Colonic mucosa (tissue), 4 donors: ENCODE results near the gene ACOT7. TPM values are rescaled to one million over a fixed set of nuclear protein-coding genes. Genes with fewer than 3 reads are reported as not detected.
A peak's percentile ranks its signal among the peaks of the same experiment; 100 is the strongest.

Source experiments
- DNase-seq: peaks from one replicate; pipeline ENCODE4 v3.0.0-alpha.2; 2020
- H3K27ac ChIP-seq: fragments of 200-600 bp; one replicate; pipeline ENCODE4 v1.8.0; 2021
- H3K27me3 ChIP-seq: fragments of 200-600 bp; one replicate; pipeline ENCODE4 v1.8.0; 2021
- H3K36me3 ChIP-seq: fragments of 200-600 bp; one replicate; pipeline ENCODE4 v1.8.0; 2021
- H3K4me1 ChIP-seq: fragments of 200-600 bp; one replicate; pipeline ENCODE4 v1.8.0; 2021; ENCODE audit warnings: mild to moderate bottlenecking
- H3K4me3 ChIP-seq: fragments of 200-600 bp; one replicate; pipeline ENCODE4 v1.8.0; 2021
- H3K9ac ChIP-seq, 2 donors: one replicate each; pipeline ENCODE4 v1.7.0; 2013; ENCODE audit warnings: control low read depth in 2 of 2, low read depth in 2 of 2, low read length in 2 of 2
- H3K9me3 ChIP-seq: fragments of 200-600 bp; one replicate; pipeline ENCODE4 v1.8.0; 2021
- intact Hi-C: fragments of 100-400 bp; cut with DNase I; formaldehyde crosslinking; loops from one replicate; pipeline ENCODE4 v1.14.1; 2022
- total RNA-seq, 2 donors: library from RNA; stranded (reverse); fragmentation: NEBNext Ultra II Directional in 1 of 2; extraction: Animal tissue kit (Norgen Biotek cat#: 25700) in 1 of 2; gene quantifications; one replicate each; pipeline ENCODE4 v1.2.1, GENCODE V29; 2021
- TF ChIP-seq, protein P1 (sequence below): fragments of 200-600 bp; IDR thresholded peaks from one replicate; pipeline ENCODE4 v1.8.0; 2022; ENCODE audit warnings: antibody characterized with exemption, mild to moderate bottlenecking
- donor health status: healthy.
- donor health status: DM: no; HTN: no; CAD: no.
- donor health status: DM: no; HTN: no; CAD: no.

ACOT7 gene
- total RNA-seq, 2 donors from 2014 or later = 48.7 to 125 TPM

DNA sequence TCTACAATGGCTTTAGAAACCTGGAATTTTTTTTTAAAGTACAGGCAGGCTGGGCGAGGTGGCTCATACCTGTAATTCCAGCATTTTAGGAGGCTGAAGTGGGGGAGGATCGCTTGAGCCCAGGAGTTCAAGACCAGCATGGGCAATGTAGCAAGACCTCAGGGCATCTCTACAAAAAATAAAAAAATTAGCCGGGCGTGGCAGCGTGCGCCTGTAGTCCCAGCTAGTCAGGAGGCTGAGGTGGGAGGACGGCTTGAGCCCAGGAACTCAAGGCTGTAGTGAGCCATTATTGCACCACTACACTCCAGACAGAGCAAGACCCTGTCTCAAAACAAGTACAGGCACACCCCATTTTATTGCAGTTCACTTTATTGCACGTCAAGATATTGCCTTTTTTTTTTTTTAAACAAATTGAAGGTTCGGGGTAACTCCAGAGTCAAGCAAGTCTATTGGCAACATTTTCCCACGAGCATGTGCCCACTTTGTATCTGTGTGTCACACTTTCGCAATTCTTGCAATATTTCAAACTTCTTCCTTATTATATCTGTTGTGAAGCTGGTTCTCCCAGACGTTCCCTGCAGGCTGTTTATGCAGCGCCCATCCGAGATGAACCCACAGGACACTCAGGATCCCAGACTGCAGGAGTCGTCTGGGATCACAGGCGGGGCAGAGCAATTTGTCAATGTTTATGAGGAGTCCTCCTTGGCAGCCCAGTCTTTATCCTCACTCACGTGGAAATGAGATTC, 21.5 kb upstream of the ACOT7 start:
- Histone ChIP-seq H3K36me3 (no peaks in the 10 kb centered on the region), H3K27me3 (peaks cover 15% of the 10 kb centered on the region), H3K27ac (peak overlapping the region; percentile 6), H3K9me3 (no peaks in the 10 kb centered on the region), H3K4me3 (no peak overlapping the region), H3K9ac (peak overlapping the region in 1 of 2 donors; percentile 66), H3K4me1 (peaks cover 19% of the 10 kb centered on the region)
- DNase-seq = peak; percentile 42
- TF ChIP-seq, protein P1, sequence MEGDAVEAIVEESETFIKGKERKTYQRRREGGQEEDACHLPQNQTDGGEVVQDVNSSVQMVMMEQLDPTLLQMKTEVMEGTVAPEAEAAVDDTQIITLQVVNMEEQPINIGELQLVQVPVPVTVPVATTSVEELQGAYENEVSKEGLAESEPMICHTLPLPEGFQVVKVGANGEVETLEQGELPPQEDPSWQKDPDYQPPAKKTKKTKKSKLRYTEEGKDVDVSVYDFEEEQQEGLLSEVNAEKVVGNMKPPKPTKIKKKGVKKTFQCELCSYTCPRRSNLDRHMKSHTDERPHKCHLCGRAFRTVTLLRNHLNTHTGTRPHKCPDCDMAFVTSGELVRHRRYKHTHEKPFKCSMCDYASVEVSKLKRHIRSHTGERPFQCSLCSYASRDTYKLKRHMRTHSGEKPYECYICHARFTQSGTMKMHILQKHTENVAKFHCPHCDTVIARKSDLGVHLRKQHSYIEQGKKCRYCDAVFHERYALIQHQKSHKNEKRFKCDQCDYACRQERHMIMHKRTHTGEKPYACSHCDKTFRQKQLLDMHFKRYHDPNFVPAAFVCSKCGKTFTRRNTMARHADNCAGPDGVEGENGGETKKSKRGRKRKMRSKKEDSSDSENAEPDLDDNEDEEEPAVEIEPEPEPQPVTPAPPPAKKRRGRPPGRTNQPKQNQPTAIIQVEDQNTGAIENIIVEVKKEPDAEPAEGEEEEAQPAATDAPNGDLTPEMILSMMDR = no peak
- intact Hi-C loops = no loop called here

- peak overlapping the region; percentile 6 for H3K27ac ChIP-seq
- TF ChIP-seq, protein P1 = no peak
- DNase-seq = peak; percentile 62
- peaks cover 9% of the 10 kb centered on the region for H3K27me3 ChIP-seq
- H3K4me3 ChIP-seq = no peak overlapping the region
- no peaks in the 10 kb centered on the region for H3K9me3 ChIP-seq
- H3K9ac ChIP-seq = peak overlapping the region in 1 of 2 donors; percentile 66
- intact Hi-C loops = no loop called here
- H3K36me3 ChIP-seq = no peaks in the 10 kb centered on the region
- peaks cover 14% of the 10 kb centered on the region for H3K4me1 ChIP-seq
Measured at GRCh38 chr1:6414443-6414844, 20.9 kb upstream of the ACOT7 start.

DNA sequence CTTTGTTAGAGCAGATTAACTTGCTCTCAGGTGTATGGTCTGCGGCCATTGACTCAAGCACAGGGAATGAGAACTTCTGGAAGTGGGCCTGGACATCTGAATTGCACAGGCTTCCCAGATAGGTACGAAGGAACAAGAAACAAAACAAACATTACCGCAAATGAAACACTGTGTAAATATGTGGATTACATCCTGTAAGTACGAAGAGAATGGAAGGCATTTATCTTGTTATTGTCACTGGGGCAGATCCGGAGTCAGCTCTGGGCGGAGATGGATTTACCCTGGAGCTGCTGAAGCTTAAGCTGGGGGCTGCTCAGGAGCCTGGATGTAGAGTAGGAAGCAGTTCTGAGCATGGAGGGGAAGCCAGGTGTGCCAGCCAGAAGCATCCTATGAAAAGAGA, 19.3 kb upstream of the ACOT7 start:
- no peaks in the 10 kb centered on the region for H3K27me3 ChIP-seq
- no peaks in the 10 kb centered on the region for H3K9me3 ChIP-seq
- no peaks in the 10 kb centered on the region for H3K36me3 ChIP-seq
- DNase-seq = no peak
- intact Hi-C loops = no loop called here
- peaks cover 2% of the 10 kb centered on the region for H3K4me1 ChIP-seq
- H3K27ac ChIP-seq = no peak overlapping the region
- TF ChIP-seq, protein P1 = no peak
- H3K9ac ChIP-seq = no peak overlapping the region
- no peak overlapping the region for H3K4me3 ChIP-seq

- no peak overlapping the region for H3K27ac ChIP-seq
- H3K9me3 ChIP-seq = no peaks in the 10 kb centered on the region
- H3K4me1 ChIP-seq = no peaks in the 10 kb centered on the region
- no peak overlapping the region for H3K4me3 ChIP-seq
- H3K9ac ChIP-seq = no peak overlapping the region
- H3K27me3 ChIP-seq = no peaks in the 10 kb centered on the region
- intact Hi-C loops = no loop called here
- no peaks in the 10 kb centered on the region for H3K36me3 ChIP-seq
- DNase-seq = no peak
- TF ChIP-seq, protein P1 = no peak
Measured at GRCh38 chr1:6410248-6410893, 16.8 kb upstream of the ACOT7 start.

DNA sequence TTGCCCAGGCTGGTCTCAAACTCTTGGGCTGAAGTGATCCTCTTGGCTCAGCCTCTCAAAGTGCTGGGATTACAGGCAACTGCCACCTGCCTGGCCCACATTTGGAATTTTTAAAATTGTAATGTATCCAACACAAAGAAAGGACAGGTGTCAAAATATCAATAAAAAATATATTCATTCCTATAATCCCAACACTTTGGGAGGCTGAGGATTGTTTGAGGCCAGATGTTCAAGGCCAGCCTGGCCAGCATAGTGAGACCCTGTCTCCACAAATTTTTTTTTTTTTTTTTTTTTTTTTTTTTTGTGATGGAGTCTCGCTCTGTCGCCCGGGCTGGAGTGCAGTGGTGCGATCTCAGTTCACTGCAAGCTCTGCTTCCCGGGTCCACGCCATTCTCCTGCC, 16.2 kb upstream of the ACOT7 start:
- intact Hi-C loops = loop anchor here (5.0 kb wide), 1 partner anchor 162 kb away; no protein-coding TSS in a partner anchor
- TF ChIP-seq, protein P1 = no peak
- no peaks in the 10 kb centered on the region for H3K9me3 ChIP-seq
- no peak for DNase-seq
- no peak overlapping the region for H3K4me3 ChIP-seq
- no peak overlapping the region for H3K9ac ChIP-seq
- no peaks in the 10 kb centered on the region for H3K27me3 ChIP-seq
- no peaks in the 10 kb centered on the region for H3K36me3 ChIP-seq
- no peak overlapping the region for H3K27ac ChIP-seq
- no peaks in the 10 kb centered on the region for H3K4me1 ChIP-seq
